Left ventricle myocardium inferior (tissue), 1 donor: ENCODE measurements around the gene GAST. TPM values are rescaled to one million over a fixed set of nuclear protein-coding genes. Genes with fewer than 3 reads are reported as not detected.

ENCODE experiments used
- DNase-seq: peaks from one replicate; pipeline ENCODE4 v3.0.0-alpha.2; 2020
- H3K27ac ChIP-seq: fragments of 200-600 bp; replicated peaks from 2 replicates; pipeline ENCODE4 v1.8.0; 2021
- H3K27me3 ChIP-seq: fragments of 200-600 bp; 2 replicates; pipeline ENCODE4 v1.8.0; 2021; ENCODE audit warnings: low read depth
- H3K36me3 ChIP-seq: fragments of 200-600 bp; 2 replicates; pipeline ENCODE4 v1.8.0; 2021
- H3K4me1 ChIP-seq: fragments of 200-600 bp; 2 replicates; pipeline ENCODE4 v1.8.0; 2021
- H3K4me3 ChIP-seq: fragments of 200-600 bp; 2 replicates; pipeline ENCODE4 v1.8.0; 2021; ENCODE audit warnings: mild to moderate bottlenecking, moderate library complexity
- H3K9me3 ChIP-seq: fragments of 200-600 bp; replicated peaks from 2 replicates; pipeline ENCODE4 v1.8.0; 2021
- CTCF ChIP-seq: fragments of 200-600 bp; IDR thresholded peaks from 2 replicates; pipeline ENCODE4 v1.8.0; 2021; ENCODE audit warnings: antibody characterized with exemption, mild to moderate bottlenecking, borderline replicate concordance
- intact Hi-C: fragments of 100-400 bp; cut with micrococcal nuclease; formaldehyde crosslinking; loops from one replicate; pipeline ENCODE4 v1.11.0; 2022
- total RNA-seq: library from RNA; stranded (reverse); fragmentation: NEBNext Ultra II Directional; extraction: Animal tissue kit (Norgen Biotek cat#: 25700); gene quantifications from one replicate; pipeline ENCODE4 v1.2.1, GENCODE V29; 2021
- donor health status: DM: no; HTN: yes; CAD: no; lungs with severe emphysema.

Gene GAST
- total RNA-seq, 1 donor from 2014 or later, result not detected

GRCh38 chr17:41731836-41732235 lies 19.7 kb downstream of the GAST start:
- intact Hi-C loops, result no loop called here
- H3K27me3 ChIP-seq, result peaks cover 73% of the 10 kb centered on the region
- H3K4me1 ChIP-seq, result peaks cover 20% of the 10 kb centered on the region
- no peak for DNase-seq
- no peak for TF ChIP-seq CTCF
- H3K4me3 ChIP-seq, result no peak overlapping the region
- no peaks in the 10 kb centered on the region for H3K9me3 ChIP-seq
- no peak overlapping the region for H3K27ac ChIP-seq
- no peaks in the 10 kb centered on the region for H3K36me3 ChIP-seq

GRCh38 chr17:41733348-41734138 lies 21.4 kb downstream of the GAST start:
- Histone ChIP-seq H3K36me3 (no peaks in the 10 kb centered on the region), H3K9me3 (no peaks in the 10 kb centered on the region), H3K4me3 (peak overlapping the region; percentile 67), H3K4me1 (peaks cover 27% of the 10 kb centered on the region), H3K27ac (no peak overlapping the region), H3K27me3 (peaks cover 76% of the 10 kb centered on the region)
- TF ChIP-seq CTCF, result no peak
- intact Hi-C loops, result no loop called here
- no peak for DNase-seq

- Histone ChIP-seq H3K4me1 (peaks cover 27% of the 10 kb centered on the region), H3K36me3 (no peaks in the 10 kb centered on the region), H3K4me3 (peak within 1 kb of the TSS; percentile 67), H3K9me3 (no peaks in the 10 kb centered on the region), H3K27me3 (peaks cover 76% of the 10 kb centered on the region), H3K27ac (no peak within 1 kb of the TSS)
- no peak for DNase-seq
- intact Hi-C loops, result no loop called here
- TF ChIP-seq CTCF, result no peak
These were observed 22.2 kb downstream of the GAST start, which contains the start of gene HAP1 for GRCh38 chr17:41734139-41734948. HAP1 (minus strand) TSS chr17:41734643; CDS start chr17:41734634, 9 bp downstream.

GRCh38 chr17:41734949-41735313 lies 22.8 kb downstream of the GAST start:
- Histone ChIP-seq H3K27me3 (peaks cover 76% of the 10 kb centered on the region), H3K9me3 (no peaks in the 10 kb centered on the region), H3K36me3 (no peaks in the 10 kb centered on the region), H3K27ac (no peak overlapping the region), H3K4me1 (peaks cover 27% of the 10 kb centered on the region), H3K4me3 (peak overlapping the region; percentile 67)
- intact Hi-C loops, result no loop called here
- DNase-seq, result no peak
- TF ChIP-seq CTCF, result no peak

- no peak for DNase-seq
- peaks cover 68% of the 10 kb centered on the region for H3K27me3 ChIP-seq
- H3K9me3 ChIP-seq, result no peaks in the 10 kb centered on the region
- H3K36me3 ChIP-seq, result no peaks in the 10 kb centered on the region
- peaks cover 27% of the 10 kb centered on the region for H3K4me1 ChIP-seq
- TF ChIP-seq CTCF, result no peak
- intact Hi-C loops, result no loop called here
- H3K27ac ChIP-seq, result no peak overlapping the region
- H3K4me3 ChIP-seq, result no peak overlapping the region
These were observed 23.6 kb downstream of the GAST start for GRCh38 chr17:41735744-41736143.
